Measurements from ENCODE around the gene PDXP. TPM values are rescaled to one million over a fixed set of nuclear protein-coding genes. Genes with fewer than 3 reads are reported as not detected.
A peak's percentile ranks its signal among the peaks of the same experiment; 100 is the strongest.

Gene PDXP
- total RNA-seq, 1 experiment from 2014 or later, result 17.6 TPM

DNA sequence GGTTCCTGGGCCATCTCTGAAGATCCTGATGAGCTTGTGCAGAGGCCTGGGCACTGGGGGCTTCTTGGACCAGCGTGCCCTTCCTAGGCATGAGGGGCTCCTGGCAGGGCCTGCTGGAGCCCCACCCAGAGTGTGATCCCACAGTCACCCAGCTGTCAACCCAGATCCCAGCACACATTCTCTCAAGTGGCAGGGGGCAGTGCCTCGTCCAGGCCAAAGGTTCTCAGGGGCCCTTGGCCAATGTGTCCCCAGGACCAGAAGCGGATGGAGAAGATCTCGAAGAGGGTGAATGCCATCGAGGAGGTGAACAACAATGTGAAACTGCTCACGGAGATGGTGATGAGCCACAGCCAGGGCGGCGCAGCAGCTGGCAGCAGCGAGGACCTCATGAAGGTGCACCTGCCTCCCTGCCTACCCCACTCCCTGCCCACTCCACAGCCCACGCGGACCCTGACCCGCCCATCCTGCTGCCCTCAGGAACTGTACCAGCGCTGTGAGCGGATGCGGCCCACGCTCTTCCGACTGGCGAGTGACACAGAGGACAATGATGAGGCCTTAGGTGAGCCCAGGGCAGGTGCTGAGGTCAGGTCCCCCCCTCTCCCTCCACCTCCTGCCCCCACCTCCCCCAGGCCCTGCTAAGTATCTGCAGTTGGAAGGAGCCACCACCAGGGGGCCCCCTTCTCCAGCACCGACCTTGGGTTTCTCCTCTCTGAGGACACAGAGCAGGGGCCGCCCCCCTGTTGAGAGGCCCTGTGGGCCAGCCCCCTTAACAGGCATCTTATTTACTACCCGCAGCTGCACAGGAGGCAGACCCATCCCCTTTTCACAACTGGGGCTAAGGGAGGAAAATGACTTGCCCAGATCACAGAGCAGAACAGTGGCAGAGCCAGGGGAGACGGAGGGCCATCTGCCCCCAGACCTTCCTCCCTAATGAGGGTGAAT, 35.2 kb upstream of the PDXP start:
- DNase-seq (ENCODE audit: low read depth, low spot score) (no peak), ATAC-seq (peak; percentile 77)
- H3K27me3 ChIP-seq (ENCODE audit: control insufficient read depth, insufficient read depth, low read length), result no peaks in the 10 kb centered on the region
- TF ChIP-seq SIN3A (IDR thresholded peaks at IDR 0.05; ENCODE audit: borderline replicate concordance, insufficient read depth, low read depth, low read length), result no peak
- TF ChIP-seq, protein P1, sequence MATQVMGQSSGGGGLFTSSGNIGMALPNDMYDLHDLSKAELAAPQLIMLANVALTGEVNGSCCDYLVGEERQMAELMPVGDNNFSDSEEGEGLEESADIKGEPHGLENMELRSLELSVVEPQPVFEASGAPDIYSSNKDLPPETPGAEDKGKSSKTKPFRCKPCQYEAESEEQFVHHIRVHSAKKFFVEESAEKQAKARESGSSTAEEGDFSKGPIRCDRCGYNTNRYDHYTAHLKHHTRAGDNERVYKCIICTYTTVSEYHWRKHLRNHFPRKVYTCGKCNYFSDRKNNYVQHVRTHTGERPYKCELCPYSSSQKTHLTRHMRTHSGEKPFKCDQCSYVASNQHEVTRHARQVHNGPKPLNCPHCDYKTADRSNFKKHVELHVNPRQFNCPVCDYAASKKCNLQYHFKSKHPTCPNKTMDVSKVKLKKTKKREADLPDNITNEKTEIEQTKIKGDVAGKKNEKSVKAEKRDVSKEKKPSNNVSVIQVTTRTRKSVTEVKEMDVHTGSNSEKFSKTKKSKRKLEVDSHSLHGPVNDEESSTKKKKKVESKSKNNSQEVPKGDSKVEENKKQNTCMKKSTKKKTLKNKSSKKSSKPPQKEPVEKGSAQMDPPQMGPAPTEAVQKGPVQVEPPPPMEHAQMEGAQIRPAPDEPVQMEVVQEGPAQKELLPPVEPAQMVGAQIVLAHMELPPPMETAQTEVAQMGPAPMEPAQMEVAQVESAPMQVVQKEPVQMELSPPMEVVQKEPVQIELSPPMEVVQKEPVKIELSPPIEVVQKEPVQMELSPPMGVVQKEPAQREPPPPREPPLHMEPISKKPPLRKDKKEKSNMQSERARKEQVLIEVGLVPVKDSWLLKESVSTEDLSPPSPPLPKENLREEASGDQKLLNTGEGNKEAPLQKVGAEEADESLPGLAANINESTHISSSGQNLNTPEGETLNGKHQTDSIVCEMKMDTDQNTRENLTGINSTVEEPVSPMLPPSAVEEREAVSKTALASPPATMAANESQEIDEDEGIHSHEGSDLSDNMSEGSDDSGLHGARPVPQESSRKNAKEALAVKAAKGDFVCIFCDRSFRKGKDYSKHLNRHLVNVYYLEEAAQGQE (IDR thresholded peaks at IDR 0.05; ENCODE audit: insufficient read depth in 1 of 2, low read depth in 2 of 2, low read length in 1 of 2), result no peak
- TF ChIP-seq, protein P2, sequence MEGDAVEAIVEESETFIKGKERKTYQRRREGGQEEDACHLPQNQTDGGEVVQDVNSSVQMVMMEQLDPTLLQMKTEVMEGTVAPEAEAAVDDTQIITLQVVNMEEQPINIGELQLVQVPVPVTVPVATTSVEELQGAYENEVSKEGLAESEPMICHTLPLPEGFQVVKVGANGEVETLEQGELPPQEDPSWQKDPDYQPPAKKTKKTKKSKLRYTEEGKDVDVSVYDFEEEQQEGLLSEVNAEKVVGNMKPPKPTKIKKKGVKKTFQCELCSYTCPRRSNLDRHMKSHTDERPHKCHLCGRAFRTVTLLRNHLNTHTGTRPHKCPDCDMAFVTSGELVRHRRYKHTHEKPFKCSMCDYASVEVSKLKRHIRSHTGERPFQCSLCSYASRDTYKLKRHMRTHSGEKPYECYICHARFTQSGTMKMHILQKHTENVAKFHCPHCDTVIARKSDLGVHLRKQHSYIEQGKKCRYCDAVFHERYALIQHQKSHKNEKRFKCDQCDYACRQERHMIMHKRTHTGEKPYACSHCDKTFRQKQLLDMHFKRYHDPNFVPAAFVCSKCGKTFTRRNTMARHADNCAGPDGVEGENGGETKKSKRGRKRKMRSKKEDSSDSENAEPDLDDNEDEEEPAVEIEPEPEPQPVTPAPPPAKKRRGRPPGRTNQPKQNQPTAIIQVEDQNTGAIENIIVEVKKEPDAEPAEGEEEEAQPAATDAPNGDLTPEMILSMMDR (IDR thresholded peaks at IDR 0.05), result peak; percentile 91
- TF ChIP-seq TCF7L2 (IDR thresholded peaks at IDR 0.05; ENCODE audit: low read depth, low read length), result no peak
- no peak for TF ChIP-seq POLR2AphosphoS5 (IDR thresholded peaks at IDR 0.05; ENCODE audit: low read depth, low read length)
- in situ Hi-C loops (cut with HindIII; ENCODE audit: low pct_unique_long_range_greater_than_20kb, low sequenced_read_pairs), result no loop called here
- ChIA-PET POLR2A (no interaction called here), CTCF (no interaction called here)
- intact Hi-C loops (cut with micrococcal nuclease; ENCODE audit: unreplicated experiment), result no loop called here
- H3K36me3 ChIP-seq (ENCODE audit: control insufficient read depth, insufficient read depth, low read length), result no peaks in the 10 kb centered on the region
- H3K27ac ChIP-seq (ENCODE audit: low read length), result no peak overlapping the region
- no TSS peak for BruUV-seq (replicated peaks)
- H3K9me3 ChIP-seq (ENCODE audit: control insufficient read depth, insufficient read depth, low read depth, low read length), result no peaks in the 10 kb centered on the region
- H3K4me3 ChIP-seq (ENCODE audit: low read depth in 2 of 2, low read length in 2 of 2), result no peak overlapping the region
- H3K4me1 ChIP-seq (ENCODE audit: control insufficient read depth, insufficient read depth, low read length), result no peaks in the 10 kb centered on the region

DNA sequence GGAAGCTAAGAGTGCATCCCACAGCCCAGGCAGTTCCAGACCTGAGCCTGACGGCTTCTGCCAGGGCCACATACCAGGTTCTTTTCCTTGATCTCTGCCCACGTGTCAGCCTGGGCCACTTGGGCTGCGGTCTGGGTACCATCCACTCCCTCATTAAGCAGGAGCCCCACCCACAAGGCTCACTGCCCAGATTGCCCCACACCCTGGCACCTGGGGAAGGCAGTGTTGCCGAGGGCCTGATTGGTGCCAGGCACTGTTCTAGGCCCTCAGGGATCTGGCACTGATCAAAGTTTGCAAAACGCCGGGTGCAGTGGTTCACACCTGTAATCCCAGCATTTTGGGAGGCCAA, 34.5 kb upstream of the PDXP start:
- Histone ChIP-seq H3K4me1 (ENCODE audit: control insufficient read depth, insufficient read depth, low read length) (no peaks in the 10 kb centered on the region), H3K27ac (ENCODE audit: low read length) (no peak overlapping the region), H3K36me3 (ENCODE audit: control insufficient read depth, insufficient read depth, low read length) (no peaks in the 10 kb centered on the region), H3K27me3 (ENCODE audit: control insufficient read depth, insufficient read depth, low read length) (no peaks in the 10 kb centered on the region), H3K9me3 (ENCODE audit: control insufficient read depth, insufficient read depth, low read depth, low read length) (no peaks in the 10 kb centered on the region), H3K4me3 (ENCODE audit: low read depth in 2 of 2, low read length in 2 of 2) (no peak overlapping the region)
- intact Hi-C loops (cut with micrococcal nuclease; ENCODE audit: unreplicated experiment) (no loop called here), in situ Hi-C loops (cut with HindIII; ENCODE audit: low pct_unique_long_range_greater_than_20kb, low sequenced_read_pairs) (no loop called here)
- TF ChIP-seq SIN3A (IDR thresholded peaks at IDR 0.05; ENCODE audit: borderline replicate concordance, insufficient read depth, low read depth, low read length) (no peak), TCF7L2 (IDR thresholded peaks at IDR 0.05; ENCODE audit: low read depth, low read length) (no peak), POLR2AphosphoS5 (IDR thresholded peaks at IDR 0.05; ENCODE audit: low read depth, low read length) (no peak)
- TF ChIP-seq, protein P2 (IDR thresholded peaks at IDR 0.05), result no peak
- TF ChIP-seq, protein P1 (IDR thresholded peaks at IDR 0.05; ENCODE audit: insufficient read depth in 1 of 2, low read depth in 2 of 2, low read length in 1 of 2), result no peak
- ATAC-seq (no peak), DNase-seq (ENCODE audit: low read depth, low spot score) (no peak)
- POLR2A ChIA-PET, result no interaction called here
- CTCF ChIA-PET, result no interaction called here
- BruUV-seq (replicated peaks), result no TSS peak

Measured in Panc1 (cell line).